ENCODE measurements around the gene ATP10B.

Gene ATP10B

GRCh38 chr5:160699301-160699700 lies 152.7 kb downstream of the ATP10B start:
- Mint-ChIP-seq H3K9me3 (ENCODE audit: low read depth) (no peaks in the 10 kb centered on the region), H3K4me3 (no peak overlapping the region), H3K36me3 (no peaks in the 10 kb centered on the region), H3K4me1 (ENCODE audit: low read depth) (no peaks in the 10 kb centered on the region), H3K27ac (no peak overlapping the region), H3K27me3 (no peaks in the 10 kb centered on the region)

DNA sequence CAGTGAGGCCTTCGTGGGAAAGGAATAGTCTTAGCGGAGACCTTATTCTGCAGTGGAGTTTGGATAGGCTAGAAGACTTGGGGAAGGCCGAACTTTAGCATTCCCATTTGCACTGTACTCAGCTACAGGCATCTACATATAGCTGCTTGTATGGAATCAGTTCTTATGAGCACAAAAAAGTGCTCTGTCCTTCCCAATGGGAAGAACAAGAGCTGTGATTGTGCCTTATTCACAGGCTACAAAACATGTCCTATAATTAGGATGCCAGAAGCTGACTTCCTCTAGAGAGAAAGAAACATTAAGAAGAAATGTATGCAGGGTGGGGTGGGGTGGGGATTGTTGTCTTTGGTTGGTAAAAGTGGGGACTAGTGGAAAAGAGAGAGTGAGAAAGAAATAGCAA lies 154.7 kb downstream of the ATP10B start:
- Mint-ChIP-seq H3K27ac (no peak overlapping the region), H3K36me3 (no peaks in the 10 kb centered on the region), H3K4me3 (no peak overlapping the region), H3K4me1 (ENCODE audit: low read depth) (no peaks in the 10 kb centered on the region), H3K9me3 (ENCODE audit: low read depth) (no peaks in the 10 kb centered on the region), H3K27me3 (no peaks in the 10 kb centered on the region)

- Mint-ChIP-seq H3K4me1 (ENCODE audit: low read depth) (no peaks in the 10 kb centered on the region), H3K9me3 (ENCODE audit: low read depth) (no peaks in the 10 kb centered on the region), H3K4me3 (no peak overlapping the region), H3K27ac (no peak overlapping the region), H3K27me3 (no peaks in the 10 kb centered on the region), H3K36me3 (no peaks in the 10 kb centered on the region)
These were observed 157.1 kb downstream of the ATP10B start for GRCh38 chr5:160694896-160695295.

- Mint-ChIP-seq H3K4me3 (no peak overlapping the region), H3K9me3 (ENCODE audit: low read depth) (no peaks in the 10 kb centered on the region), H3K27ac (no peak overlapping the region), H3K4me1 (ENCODE audit: low read depth) (no peaks in the 10 kb centered on the region), H3K27me3 (no peaks in the 10 kb centered on the region), H3K36me3 (no peaks in the 10 kb centered on the region)
These were observed 158.1 kb downstream of the ATP10B start for GRCh38 chr5:160693831-160694465.

DNA sequence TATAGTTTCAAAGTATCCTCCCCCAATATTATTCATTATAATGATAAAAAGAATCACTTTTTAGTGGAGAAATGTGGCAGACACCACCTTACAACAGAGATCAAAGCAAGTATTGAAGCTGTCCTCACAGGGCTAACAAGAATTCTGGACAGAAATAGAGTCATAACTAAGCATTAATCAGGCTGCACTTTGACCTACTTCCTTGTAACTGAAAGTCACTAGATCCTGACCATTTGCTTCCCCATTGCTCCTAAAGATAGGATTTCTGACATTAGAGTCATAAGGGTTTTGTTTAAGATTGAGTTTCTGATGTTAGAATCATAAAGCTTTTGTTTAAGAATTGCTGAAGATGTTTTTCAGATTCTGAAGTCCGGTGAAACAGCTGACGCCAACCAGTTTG lies 159.7 kb downstream of the ATP10B start:
- H3K4me1 Mint-ChIP-seq (ENCODE audit: low read depth): no peaks in the 10 kb centered on the region
- H3K27ac Mint-ChIP-seq: no peak overlapping the region
- no peak overlapping the region for H3K4me3 Mint-ChIP-seq
- no peaks in the 10 kb centered on the region for H3K36me3 Mint-ChIP-seq
- H3K27me3 Mint-ChIP-seq: no peaks in the 10 kb centered on the region
- no peaks in the 10 kb centered on the region for H3K9me3 Mint-ChIP-seq (ENCODE audit: low read depth)

DNA sequence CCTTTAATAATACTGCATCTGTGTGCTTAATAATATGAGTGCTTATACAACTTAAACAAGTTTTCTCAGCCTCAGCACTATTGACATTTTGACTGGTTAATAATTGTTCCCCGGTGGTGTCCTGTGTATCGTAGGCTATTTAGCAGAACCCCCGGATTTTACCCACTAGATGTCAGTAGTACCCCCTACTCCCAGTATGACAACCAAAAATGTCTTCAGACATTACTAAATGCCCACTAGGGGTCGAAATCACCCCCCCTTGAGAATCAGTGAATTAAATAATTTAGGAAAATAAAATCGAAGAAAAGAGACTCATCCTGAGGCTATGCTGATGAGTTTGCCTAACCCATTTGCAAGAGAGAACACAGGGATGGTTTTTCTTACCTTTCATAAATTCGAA lies 166.3 kb downstream of the ATP10B start:
- Mint-ChIP-seq H3K9me3 (ENCODE audit: low read depth) (no peaks in the 10 kb centered on the region), H3K4me3 (no peak overlapping the region), H3K4me1 (ENCODE audit: low read depth) (no peaks in the 10 kb centered on the region)

DNA sequence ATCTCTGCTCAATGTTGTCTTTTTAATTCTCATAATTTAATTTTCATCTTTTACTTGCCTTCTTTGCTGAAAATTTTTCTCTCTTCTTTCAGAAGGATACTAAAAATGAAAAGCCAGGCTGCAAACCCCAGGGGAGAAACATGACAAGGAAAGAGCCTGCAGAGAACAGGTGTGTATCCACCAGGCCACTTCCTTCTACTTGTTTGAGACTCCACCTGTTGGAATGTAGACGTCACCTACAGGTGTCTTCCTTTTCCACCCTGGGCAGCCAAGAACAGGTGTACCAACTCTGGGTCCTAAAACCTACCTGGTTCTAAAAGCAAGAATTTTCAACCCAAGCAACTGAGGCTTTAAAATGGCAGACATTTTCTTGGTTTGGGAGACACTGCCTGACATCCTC lies 166.8 kb downstream of the ATP10B start:
- Mint-ChIP-seq H3K36me3 (no peaks in the 10 kb centered on the region), H3K4me3 (no peak overlapping the region), H3K27me3 (peaks cover 2% of the 10 kb centered on the region), H3K4me1 (ENCODE audit: low read depth) (no peaks in the 10 kb centered on the region), H3K27ac (no peak overlapping the region), H3K9me3 (ENCODE audit: low read depth) (no peaks in the 10 kb centered on the region)

More for the DNA sequence above, 166.3 kb downstream of the ATP10B start:
- no peak overlapping the region for H3K27ac Mint-ChIP-seq
- no peaks in the 10 kb centered on the region for H3K36me3 Mint-ChIP-seq
- H3K27me3 Mint-ChIP-seq: peaks cover 2% of the 10 kb centered on the region

GRCh38 chr5:160679567-160680309 lies 172.3 kb downstream of the ATP10B start:
- no peaks in the 10 kb centered on the region for H3K36me3 Mint-ChIP-seq
- H3K4me3 Mint-ChIP-seq: no peak overlapping the region
- H3K4me1 Mint-ChIP-seq (ENCODE audit: low read depth): no peaks in the 10 kb centered on the region
- no peaks in the 10 kb centered on the region for H3K9me3 Mint-ChIP-seq (ENCODE audit: low read depth)
- H3K27me3 Mint-ChIP-seq: no peaks in the 10 kb centered on the region
- H3K27ac Mint-ChIP-seq: no peak overlapping the region

- Mint-ChIP-seq H3K4me1 (ENCODE audit: low read depth) (no peaks in the 10 kb centered on the region), H3K4me3 (no peak overlapping the region), H3K9me3 (ENCODE audit: low read depth) (no peaks in the 10 kb centered on the region), H3K36me3 (no peaks in the 10 kb centered on the region), H3K27me3 (no peaks in the 10 kb centered on the region), H3K27ac (no peak overlapping the region)
These were observed 176.0 kb downstream of the ATP10B start for GRCh38 chr5:160675988-160676387.

- H3K27ac Mint-ChIP-seq: no peak overlapping the region
- no peaks in the 10 kb centered on the region for H3K36me3 Mint-ChIP-seq
- H3K9me3 Mint-ChIP-seq (ENCODE audit: low read depth): no peaks in the 10 kb centered on the region
- no peaks in the 10 kb centered on the region for H3K27me3 Mint-ChIP-seq
- no peaks in the 10 kb centered on the region for H3K4me1 Mint-ChIP-seq (ENCODE audit: low read depth)
- no peak overlapping the region for H3K4me3 Mint-ChIP-seq
These were observed 177.1 kb downstream of the ATP10B start for GRCh38 chr5:160674901-160675300.

- no peaks in the 10 kb centered on the region for H3K36me3 Mint-ChIP-seq
- no peak overlapping the region for H3K4me3 Mint-ChIP-seq
- H3K27ac Mint-ChIP-seq: no peak overlapping the region
- no peaks in the 10 kb centered on the region for H3K27me3 Mint-ChIP-seq
- H3K4me1 Mint-ChIP-seq (ENCODE audit: low read depth): no peaks in the 10 kb centered on the region
- H3K9me3 Mint-ChIP-seq (ENCODE audit: low read depth): no peaks in the 10 kb centered on the region
These were observed 179.5 kb downstream of the ATP10B start for GRCh38 chr5:160672521-160672920.

DNA sequence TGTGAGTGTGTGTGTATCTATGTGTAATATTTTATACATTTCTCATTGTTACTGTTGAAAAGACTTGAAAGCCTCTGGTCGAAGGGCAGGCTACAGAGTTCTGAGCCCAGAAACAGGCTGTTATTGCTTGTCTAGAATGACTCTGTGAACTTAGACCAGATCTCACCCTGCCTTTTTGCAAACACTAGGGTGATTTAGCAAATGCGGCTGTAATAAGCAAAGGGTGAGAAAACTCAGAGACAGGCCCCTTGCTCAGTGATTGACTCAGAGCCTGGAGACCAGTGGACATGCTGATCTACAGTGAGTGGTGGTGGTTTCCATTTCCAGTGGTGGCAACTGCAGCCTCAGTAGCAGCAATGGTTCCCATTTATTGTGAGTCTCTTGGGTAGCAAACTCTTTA lies 183.7 kb downstream of the ATP10B start:
- Mint-ChIP-seq H3K4me3 (no peak overlapping the region), H3K4me1 (ENCODE audit: low read depth) (no peaks in the 10 kb centered on the region), H3K36me3 (no peaks in the 10 kb centered on the region), H3K27ac (no peak overlapping the region), H3K27me3 (no peaks in the 10 kb centered on the region), H3K9me3 (ENCODE audit: low read depth) (no peaks in the 10 kb centered on the region)

DNA sequence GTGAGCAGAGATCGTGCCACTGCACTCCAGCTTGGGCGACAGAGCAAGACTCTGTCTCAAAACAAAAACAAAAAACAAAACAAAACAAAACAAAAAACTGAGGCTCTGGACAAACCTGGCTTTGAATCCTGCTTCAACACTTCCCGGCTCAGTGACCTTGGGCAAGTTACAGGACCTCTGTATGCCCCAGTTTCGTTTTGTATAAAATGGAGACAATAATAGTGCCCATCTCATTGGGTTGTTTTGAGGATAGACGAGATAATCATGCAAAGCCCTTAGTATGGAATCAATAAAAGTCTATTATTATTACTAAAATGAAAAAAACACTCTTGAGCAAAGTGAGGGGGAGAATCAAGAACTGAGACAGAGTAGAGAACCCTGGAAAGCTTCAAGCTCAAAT lies 184.9 kb downstream of the ATP10B start:
- no peak overlapping the region for H3K4me3 Mint-ChIP-seq
- H3K9me3 Mint-ChIP-seq (ENCODE audit: low read depth): no peaks in the 10 kb centered on the region
- H3K4me1 Mint-ChIP-seq (ENCODE audit: low read depth): no peaks in the 10 kb centered on the region
- no peaks in the 10 kb centered on the region for H3K36me3 Mint-ChIP-seq
- no peaks in the 10 kb centered on the region for H3K27me3 Mint-ChIP-seq
- no peak overlapping the region for H3K27ac Mint-ChIP-seq

DNA sequence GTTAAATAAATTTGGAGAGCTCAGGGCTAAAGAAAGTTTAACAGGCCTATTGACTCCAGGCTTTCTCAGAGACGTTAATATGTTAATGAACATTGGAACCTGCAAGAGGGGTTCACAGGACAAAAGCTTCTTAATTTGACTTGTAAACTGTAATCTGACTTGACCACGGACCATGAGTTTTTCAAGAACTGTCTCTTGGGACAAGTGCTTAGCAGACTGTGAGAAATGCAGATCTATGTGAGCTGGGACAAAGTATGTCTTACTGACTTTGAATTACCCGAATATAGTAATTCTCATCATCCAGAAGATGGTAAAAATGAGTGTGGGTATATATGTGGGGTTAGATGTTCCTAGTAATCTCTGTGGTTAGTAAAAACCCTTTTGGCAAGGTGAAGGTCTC lies 186.6 kb downstream of the ATP10B start:
- Mint-ChIP-seq H3K27me3 (peaks cover 4% of the 10 kb centered on the region), H3K9me3 (ENCODE audit: low read depth) (no peaks in the 10 kb centered on the region), H3K4me3 (no peak overlapping the region), H3K36me3 (no peaks in the 10 kb centered on the region), H3K4me1 (ENCODE audit: low read depth) (no peaks in the 10 kb centered on the region), H3K27ac (no peak overlapping the region)

GRCh38 chr5:160660132-160660531 lies 191.9 kb downstream of the ATP10B start:
- H3K9me3 Mint-ChIP-seq (ENCODE audit: low read depth): no peaks in the 10 kb centered on the region
- H3K4me1 Mint-ChIP-seq (ENCODE audit: low read depth): no peaks in the 10 kb centered on the region
- H3K27ac Mint-ChIP-seq: no peak overlapping the region
- H3K27me3 Mint-ChIP-seq: peaks cover 14% of the 10 kb centered on the region
- no peak overlapping the region for H3K4me3 Mint-ChIP-seq
- no peaks in the 10 kb centered on the region for H3K36me3 Mint-ChIP-seq

All from activated naive CD8-positive, alpha-beta T cell (primary cell).